Astrocyte (in vitro differentiated cells and primary cell): ENCODE data around the gene MSH5. TPM values are rescaled to one million over a fixed set of nuclear protein-coding genes. Genes with fewer than 3 reads are reported as not detected.

Source experiments
- DNase-seq: peaks from one replicate; pipeline ENCODE4 v3.0.0-alpha.2; 2010; ENCODE audit warnings: low read depth
- FAIRE-seq: peaks from 2 replicates; lab custom pipeline; 2011; peaks lifted over from hg19 to GRCh38; lab: Jason Lieb, UNC
- H2AFZ ChIP-seq: 2 replicates; pipeline ENCODE4 v1.6.0; 2012; ENCODE audit warnings: low read depth, low read length, inconsistent platforms
- H3K27ac ChIP-seq: 2 replicates; pipeline ENCODE4 v1.5.1; 2011; ENCODE audit warnings: low read depth, low read length, inconsistent platforms
- H3K27me3 ChIP-seq: 2 replicates; pipeline ENCODE4 v1.6.0; 2011; ENCODE audit warnings: low read length, inconsistent platforms; ENCODE audit not compliant: insufficient read depth
- H3K36me3 ChIP-seq: 2 replicates; pipeline ENCODE4 v1.5.1; 2011; ENCODE audit warnings: low read length, inconsistent platforms; ENCODE audit not compliant: insufficient read depth
- H3K4me1 ChIP-seq: 2 replicates; pipeline ENCODE4 v1.5.1; 2011; ENCODE audit warnings: low read length, inconsistent platforms; ENCODE audit not compliant: insufficient read depth
- H3K4me2 ChIP-seq: 2 replicates; pipeline ENCODE4 v1.6.0; 2012; ENCODE audit warnings: low read length, inconsistent platforms
- H3K4me3 ChIP-seq: 2 replicates; pipeline ENCODE4 v1.5.1; 2011; ENCODE audit warnings: low read depth, mild to moderate bottlenecking, low read length, inconsistent platforms; ENCODE audit not compliant: insufficient read depth
- H3K79me2 ChIP-seq: 2 replicates; pipeline ENCODE4 v1.6.0; 2012; ENCODE audit warnings: mild to moderate bottlenecking, low read length, inconsistent platforms; ENCODE audit not compliant: insufficient read depth
- H3K9ac ChIP-seq: 2 replicates; pipeline ENCODE4 v1.6.0; 2012; ENCODE audit warnings: mild to moderate bottlenecking, low read length, inconsistent platforms
- H3K9me3 ChIP-seq: 2 replicates; pipeline ENCODE4 v1.5.1; 2012; ENCODE audit warnings: low read depth, mild to moderate bottlenecking, low read length, inconsistent platforms; ENCODE audit not compliant: insufficient read depth
- H4K20me1 ChIP-seq: 2 replicates; pipeline ENCODE4 v1.6.0; 2012; ENCODE audit warnings: low read length, inconsistent platforms; ENCODE audit not compliant: insufficient read depth
- H3K27ac Mint-ChIP-seq: one replicate; pipeline ENCODE4 v1.8.0; 2021; ENCODE audit warnings: mild to moderate bottlenecking, mixed read lengths; ENCODE audit not compliant: unreplicated experiment
- H3K27me3 Mint-ChIP-seq: one replicate; pipeline ENCODE4 v1.8.0; 2021; ENCODE audit warnings: low read depth, mixed read lengths; ENCODE audit not compliant: unreplicated experiment
- H3K36me3 Mint-ChIP-seq: one replicate; pipeline ENCODE4 v1.8.0; 2021; ENCODE audit warnings: low read depth, mixed read lengths; ENCODE audit not compliant: unreplicated experiment
- H3K4me1 Mint-ChIP-seq: one replicate; pipeline ENCODE4 v1.8.0; 2021; ENCODE audit warnings: low read depth, mixed read lengths; ENCODE audit not compliant: unreplicated experiment
- H3K4me3 Mint-ChIP-seq: one replicate; pipeline ENCODE4 v1.8.0; 2021; ENCODE audit warnings: mild to moderate bottlenecking, moderate library complexity, mixed read lengths; ENCODE audit not compliant: unreplicated experiment
- H3K9me3 Mint-ChIP-seq: one replicate; pipeline ENCODE4 v1.8.0; 2021; ENCODE audit warnings: mild to moderate bottlenecking, mixed read lengths; ENCODE audit not compliant: unreplicated experiment
- CTCF ChIP-seq: IDR thresholded peaks from 2 replicates; pipeline ENCODE4 v1.5.1; 2011; ENCODE audit warnings: low read depth, mild to moderate bottlenecking, inconsistent platforms, low read length, moderate library complexity; ENCODE audit not compliant: insufficient read depth
- EZH2 ChIP-seq: IDR thresholded peaks from 2 replicates; pipeline ENCODE4 v1.6.1; 2012; ENCODE audit warnings: mild to moderate bottlenecking, low read length, inconsistent platforms; ENCODE audit not compliant: insufficient read depth
- total RNA-seq: library from RNA; stranded (reverse); gene quantifications from 2 replicates; pipeline ENCODE4 v1.2.1, GENCODE V29; 2021

MSH5 gene
- total RNA-seq, 1 donor from 2014 or later: 6.8 TPM

DNA sequence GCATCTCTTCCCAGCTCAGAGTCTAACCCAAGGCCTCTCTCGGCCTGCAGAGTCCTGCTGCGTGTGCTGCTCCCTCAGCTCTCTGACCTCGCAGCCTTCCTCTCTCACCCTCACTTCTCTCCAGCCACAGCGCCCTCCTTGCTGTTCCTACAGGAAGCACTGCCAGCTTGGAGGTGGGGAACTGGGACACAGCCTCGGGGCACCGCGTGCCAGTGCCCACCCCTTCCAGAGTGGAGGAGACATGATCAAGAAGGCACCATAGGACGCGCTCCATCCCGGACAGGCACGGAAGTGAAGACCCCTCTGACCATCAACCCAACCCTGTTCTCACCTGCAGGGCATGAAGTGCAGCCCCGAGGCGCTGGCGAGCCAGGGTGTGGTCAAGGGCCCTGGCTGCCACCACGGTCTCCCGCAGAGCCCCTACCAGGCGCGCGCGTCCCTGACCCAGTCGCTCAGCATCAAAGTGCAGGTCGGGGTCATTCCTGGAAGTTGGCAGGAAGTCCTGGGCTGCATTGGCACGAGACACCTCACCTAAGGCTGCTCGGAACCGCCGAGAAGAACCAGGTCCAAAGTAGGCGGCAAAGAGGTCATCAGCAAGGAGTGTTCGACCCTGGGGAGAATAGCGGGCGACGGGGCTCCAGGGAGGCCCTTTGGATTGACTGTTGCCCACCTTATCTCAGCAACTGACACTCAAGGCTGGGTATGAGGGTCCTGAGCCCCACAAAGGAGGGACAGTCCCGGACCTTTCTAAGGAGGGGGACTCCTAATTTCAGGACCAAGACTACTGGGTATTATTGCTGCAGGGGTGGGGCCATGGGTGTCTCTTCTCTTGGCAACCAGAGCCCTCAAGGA, 36.1 kb downstream of the MSH5 start:
- Histone ChIP-seq H3K9me3 (no peaks in the 10 kb centered on the region), H3K4me3 (no peak overlapping the region), H3K4me1 (peaks cover 16% of the 10 kb centered on the region), H2AFZ (no peak overlapping the region), H3K79me2 (no peaks in the 10 kb centered on the region), H3K27ac (no peak overlapping the region), H4K20me1 (peaks cover 4% of the 10 kb centered on the region), H3K9ac (no peak overlapping the region), H3K36me3 (no peaks in the 10 kb centered on the region), H3K4me2 (no peak overlapping the region), H3K27me3 (no peaks in the 10 kb centered on the region)
- DNase-seq (no peak), FAIRE-seq (no peak)
- Mint-ChIP-seq H3K9me3 (no peaks in the 10 kb centered on the region), H3K4me1 (peaks cover 6% of the 10 kb centered on the region), H3K4me3 (no peak overlapping the region), H3K27me3 (no peaks in the 10 kb centered on the region), H3K27ac (peak overlapping the region; percentile 41), H3K36me3 (peaks cover 13% of the 10 kb centered on the region)
- TF ChIP-seq CTCF: no peak
- TF ChIP-seq EZH2: no peak

- DNase-seq (no peak), FAIRE-seq (no peak)
- H3K79me2 ChIP-seq: no peaks in the 10 kb centered on the region
- no peak overlapping the region for H2AFZ ChIP-seq
- no peak overlapping the region for H3K4me3 Mint-ChIP-seq
- H3K27ac ChIP-seq: no peak overlapping the region
- H3K27ac Mint-ChIP-seq: peak overlapping the region; percentile 41
- no peaks in the 10 kb centered on the region for H3K27me3 ChIP-seq
- no peaks in the 10 kb centered on the region for H3K27me3 Mint-ChIP-seq
- H3K4me3 ChIP-seq: no peak overlapping the region
- H3K9me3 ChIP-seq: no peaks in the 10 kb centered on the region
- peaks cover 15% of the 10 kb centered on the region for H3K36me3 Mint-ChIP-seq
- no peak for TF ChIP-seq EZH2
- no peak for TF ChIP-seq CTCF
- H4K20me1 ChIP-seq: peaks cover 4% of the 10 kb centered on the region
- H3K4me1 Mint-ChIP-seq: peaks cover 6% of the 10 kb centered on the region
- H3K36me3 ChIP-seq: no peaks in the 10 kb centered on the region
- no peaks in the 10 kb centered on the region for H3K9me3 Mint-ChIP-seq
- H3K9ac ChIP-seq: peak overlapping the region; percentile 46
- peak overlapping the region; percentile 81 for H3K4me2 ChIP-seq
- H3K4me1 ChIP-seq: peaks cover 16% of the 10 kb centered on the region
Observed at GRCh38 chr6:31776485-31776988, 36.7 kb downstream of the MSH5 start.
